ENCODE data around the gene RXFP4. TPM values are rescaled to one million over a fixed set of nuclear protein-coding genes. Genes with fewer than 3 reads are reported as not detected.

Gene RXFP4
- total and polyA plus RNA-seq, 2 of the 13 experiments (the other 11 are each of a cell fraction or from before 2014, with no cell fraction given) = 0.38 to 1.4 TPM

DNA sequence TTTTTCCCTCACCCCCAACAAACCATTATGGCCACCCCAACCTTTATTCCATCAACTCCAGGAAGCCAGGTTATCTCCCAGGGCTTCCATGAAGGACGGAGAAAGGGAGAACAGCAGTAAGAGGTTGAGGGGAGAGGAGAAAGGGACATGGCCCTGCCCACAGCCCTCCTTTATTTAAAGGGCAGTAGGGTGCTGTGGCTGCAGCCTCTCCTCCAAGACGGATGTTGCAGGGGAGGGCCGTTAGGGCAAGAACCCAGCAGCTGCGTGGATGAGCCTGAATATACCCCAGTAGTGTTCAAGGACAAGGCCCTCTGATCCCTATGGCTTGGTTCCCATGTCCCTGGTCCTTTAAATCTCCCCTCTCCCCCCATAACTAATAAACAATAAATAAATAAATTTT lies 5.9 kb downstream of the RXFP4 start:
- 91% methylated on average over 2 of the region's 4 CpGs for WGBS (ENCODE audit: low lambda C conversion rate)
- Histone ChIP-seq H3K4me2 (ENCODE audit: low read depth, low read length) (no peak overlapping the region), H3K4me1 (ENCODE audit: insufficient read depth, low read length) (peaks cover 44% of the 10 kb centered on the region), H3K9ac (ENCODE audit: insufficient read depth, low read depth, low read length) (no peak overlapping the region), H3K9me3 (ENCODE audit: low read length) (no peaks in the 10 kb centered on the region), H3K36me3 (replicated peaks in 1 of 2; ENCODE audit: control insufficient read depth in 1 of 2, insufficient read depth in 2 of 2, low read length in 2 of 2) (peaks cover 20 to 44% of the 10 kb centered on the region in 2 experiments), H3K79me2 (ENCODE audit: insufficient read depth, low read length) (peaks cover 12% of the 10 kb centered on the region), H4K20me1 (ENCODE audit: insufficient read depth, low read length) (no peaks in the 10 kb centered on the region), H3K27ac (ENCODE audit: extremely low read length, insufficient read depth, low read length) (peak overlapping the region; percentile 30), H2AFZ (ENCODE audit: low read length) (no peak overlapping the region), H3K4me3 (replicated peaks in 1 of 3; ENCODE audit: insufficient read depth in 1 of 3, low read depth in 2 of 3, low read length in 3 of 3) (no peak overlapping the region), H3K27me3 (ENCODE audit: control insufficient read depth in 1 of 2, insufficient read depth in 2 of 2, low read length in 2 of 2) (no peaks in the 10 kb centered on the region)
- intact Hi-C loops (cut with micrococcal nuclease; ENCODE audit: unreplicated experiment) = no loop called here
- POLR2A ChIA-PET = interaction anchor here (1.4 to 1.7 kb wide), 4 partner anchors 13 to 36 kb away, joined by 3 to 6 read pairs (median 4); partner anchors contain the start of gene ARHGEF2
- BruUV-seq (replicated peaks) = no TSS peak
- DNase-seq (ENCODE audit: low spot score) (no peak), ATAC-seq (no peak), FAIRE-seq (no peak)
- in situ Hi-C loops (cut with HindIII; ENCODE audit: extremely low pct_ligation_motif_present, low pct_unique_long_range_greater_than_20kb) = loop anchor here (10.0 kb wide), 1 partner anchor 118 kb away; the partner anchor contains the start of gene RAB25
- TF ChIP-seq POGZ (CRISPR knock-in tag; IDR thresholded peaks at IDR 0.05) (no peak), ZNF101 (CRISPR knock-in tag; IDR thresholded peaks at IDR 0.05; ENCODE audit: borderline replicate concordance, low read depth) (no peak), POLR2G (IDR thresholded peaks at IDR 0.05; ENCODE audit: low read depth, low read length) (peak; percentile 13; the same call in 1 of the 2 replicates), MAF1 (CRISPR knock-in tag; IDR thresholded peaks at IDR 0.05; ENCODE audit: borderline replicate concordance) (no peak), ARNT (IDR thresholded peaks at IDR 0.05) (no peak), RBM22 (optimal IDR thresholded peaks at IDR 0.05; ENCODE audit: low read length) (peak; percentile 79), PAF1 (CRISPR knock-in tag; IDR thresholded peaks at IDR 0.05) (0 out of 2 replicates have a peak, but pooled peaks have one; percentile 7), ELF3 (CRISPR knock-in tag; IDR thresholded peaks at IDR 0.05) (no peak), ZNF672 (CRISPR knock-in tag; IDR thresholded peaks at IDR 0.05) (no peak), REPIN1 (CRISPR knock-in tag; IDR thresholded peaks at IDR 0.05; ENCODE audit: borderline replicate concordance, low read depth) (no peak)
- TF ChIP-seq, protein P1, sequence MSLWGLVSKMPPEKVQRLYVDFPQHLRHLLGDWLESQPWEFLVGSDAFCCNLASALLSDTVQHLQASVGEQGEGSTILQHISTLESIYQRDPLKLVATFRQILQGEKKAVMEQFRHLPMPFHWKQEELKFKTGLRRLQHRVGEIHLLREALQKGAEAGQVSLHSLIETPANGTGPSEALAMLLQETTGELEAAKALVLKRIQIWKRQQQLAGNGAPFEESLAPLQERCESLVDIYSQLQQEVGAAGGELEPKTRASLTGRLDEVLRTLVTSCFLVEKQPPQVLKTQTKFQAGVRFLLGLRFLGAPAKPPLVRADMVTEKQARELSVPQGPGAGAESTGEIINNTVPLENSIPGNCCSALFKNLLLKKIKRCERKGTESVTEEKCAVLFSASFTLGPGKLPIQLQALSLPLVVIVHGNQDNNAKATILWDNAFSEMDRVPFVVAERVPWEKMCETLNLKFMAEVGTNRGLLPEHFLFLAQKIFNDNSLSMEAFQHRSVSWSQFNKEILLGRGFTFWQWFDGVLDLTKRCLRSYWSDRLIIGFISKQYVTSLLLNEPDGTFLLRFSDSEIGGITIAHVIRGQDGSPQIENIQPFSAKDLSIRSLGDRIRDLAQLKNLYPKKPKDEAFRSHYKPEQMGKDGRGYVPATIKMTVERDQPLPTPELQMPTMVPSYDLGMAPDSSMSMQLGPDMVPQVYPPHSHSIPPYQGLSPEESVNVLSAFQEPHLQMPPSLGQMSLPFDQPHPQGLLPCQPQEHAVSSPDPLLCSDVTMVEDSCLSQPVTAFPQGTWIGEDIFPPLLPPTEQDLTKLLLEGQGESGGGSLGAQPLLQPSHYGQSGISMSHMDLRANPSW (CRISPR knock-in tag; IDR thresholded peaks at IDR 0.05; ENCODE audit: borderline replicate concordance) = no peak
- TF ChIP-seq, protein P2, sequence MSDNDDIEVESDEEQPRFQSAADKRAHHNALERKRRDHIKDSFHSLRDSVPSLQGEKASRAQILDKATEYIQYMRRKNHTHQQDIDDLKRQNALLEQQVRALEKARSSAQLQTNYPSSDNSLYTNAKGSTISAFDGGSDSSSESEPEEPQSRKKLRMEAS (IDR thresholded peaks at IDR 0.05) = no peak
- TF ChIP-seq, protein P3, sequence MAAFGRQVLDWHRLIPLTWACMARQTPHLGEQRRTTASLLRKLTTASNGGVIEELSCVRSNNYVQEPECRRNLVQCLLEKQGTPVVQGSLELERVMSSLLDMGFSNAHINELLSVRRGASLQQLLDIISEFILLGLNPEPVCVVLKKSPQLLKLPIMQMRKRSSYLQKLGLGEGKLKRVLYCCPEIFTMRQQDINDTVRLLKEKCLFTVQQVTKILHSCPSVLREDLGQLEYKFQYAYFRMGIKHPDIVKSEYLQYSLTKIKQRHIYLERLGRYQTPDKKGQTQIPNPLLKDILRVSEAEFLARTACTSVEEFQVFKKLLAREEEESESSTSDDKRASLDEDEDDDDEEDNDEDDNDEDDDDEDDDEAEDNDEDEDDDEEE (CRISPR knock-in tag; IDR thresholded peaks at IDR 0.05) = no peak
- CTCF ChIA-PET (ENCODE audit: low intra/inter-chr PET ratio, low total read pairs) = no interaction called here

Data from HepG2 (cell line).